ENCODE data around the gene DCAF4.
"Not testable (repeated sequence)": the region's sequence is repeated elsewhere in the genome, so short reads cannot be mapped to it uniquely, and the experiment has no call there.

DCAF4 gene

DNA sequence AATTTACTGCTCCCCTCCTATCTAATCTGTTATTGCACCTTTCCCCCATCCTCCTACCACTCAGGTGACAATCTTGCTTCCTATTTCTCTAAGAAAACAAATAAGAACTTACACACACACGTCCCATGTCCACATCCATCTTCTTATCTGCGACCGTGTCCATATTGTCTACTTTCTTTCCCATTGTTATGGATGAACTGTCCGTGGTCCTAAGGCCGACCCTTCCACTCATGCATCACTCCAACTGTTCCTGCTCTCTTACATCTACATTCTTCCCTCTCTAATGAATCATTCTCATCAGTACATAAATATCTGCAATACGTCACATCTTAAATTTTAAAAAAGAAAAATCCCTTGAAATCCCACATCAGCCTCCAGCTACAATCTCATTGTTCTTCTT, 70.7 kb downstream of the DCAF4 start:
- H3K36me3 Mint-ChIP-seq (ENCODE audit: low read depth): peaks cover 33% of the 10 kb centered on the region
- no peaks in the 10 kb centered on the region for H3K9me3 Mint-ChIP-seq
- no peak overlapping the region for H3K4me3 Mint-ChIP-seq
- no peaks in the 10 kb centered on the region for H3K4me1 Mint-ChIP-seq (ENCODE audit: low read depth)
- no peaks in the 10 kb centered on the region for H3K27me3 Mint-ChIP-seq (ENCODE audit: low read depth)
- H3K27ac Mint-ChIP-seq: no peak overlapping the region

DNA sequence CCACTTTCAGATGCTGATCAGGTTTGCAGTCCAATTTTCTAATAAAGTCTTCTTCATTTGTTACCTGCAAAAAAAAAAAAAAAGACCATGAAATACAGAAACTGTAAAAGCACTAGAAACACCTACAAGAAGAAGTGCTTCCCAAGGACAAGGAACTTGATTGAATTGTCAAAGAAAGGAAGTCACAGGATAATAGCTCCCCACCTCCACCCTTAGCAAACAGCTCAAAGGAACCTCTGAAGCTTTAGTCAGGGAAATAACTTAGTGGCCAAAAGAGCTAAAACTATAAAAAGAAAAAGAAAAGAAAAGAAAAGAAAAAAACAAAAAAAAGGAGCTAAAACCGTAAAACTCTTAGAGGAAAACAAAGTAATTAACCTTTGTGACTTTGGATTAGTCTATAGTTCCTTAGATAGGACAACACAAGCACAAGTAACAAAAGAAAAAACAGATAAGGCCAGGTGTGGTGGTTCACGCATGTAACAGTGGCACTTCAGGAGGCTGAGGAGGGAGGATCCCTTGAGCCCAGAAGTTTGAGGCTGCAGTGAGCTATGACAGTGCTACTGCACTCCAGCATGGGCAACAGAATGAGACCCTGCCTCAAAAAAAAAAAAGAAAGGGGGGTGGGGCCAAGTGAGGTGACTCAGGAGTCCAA, 72.1 kb downstream of the DCAF4 start:
- no peaks in the 10 kb centered on the region for H3K27me3 Mint-ChIP-seq (ENCODE audit: low read depth)
- H3K36me3 Mint-ChIP-seq (ENCODE audit: low read depth): peaks cover 29% of the 10 kb centered on the region
- H3K9me3 Mint-ChIP-seq: no peaks in the 10 kb centered on the region
- H3K4me3 Mint-ChIP-seq: no peak overlapping the region
- H3K4me1 Mint-ChIP-seq (ENCODE audit: low read depth): no peaks in the 10 kb centered on the region
- H3K27ac Mint-ChIP-seq: no peak overlapping the region

DNA sequence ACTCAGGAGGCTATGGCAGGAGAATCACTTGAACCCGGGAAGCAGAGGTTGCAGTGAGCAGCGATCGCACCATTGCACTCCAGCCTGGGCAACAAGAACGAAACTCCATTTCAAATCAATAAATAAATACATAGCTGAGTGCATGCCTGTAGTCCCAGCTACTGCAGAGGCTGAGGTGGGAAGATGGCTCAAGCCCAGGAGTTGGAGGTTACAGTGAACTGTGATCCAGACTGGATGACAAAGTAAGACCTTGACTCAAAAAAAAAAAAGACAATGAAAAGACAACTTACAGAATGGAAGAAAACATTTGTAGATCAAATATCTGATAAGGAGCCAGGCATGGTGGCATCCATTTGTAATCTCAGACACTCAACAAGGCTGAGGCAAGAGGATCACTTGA, 73.1 kb downstream of the DCAF4 start:
- no peaks in the 10 kb centered on the region for H3K27me3 Mint-ChIP-seq (ENCODE audit: low read depth)
- peaks cover 31% of the 10 kb centered on the region for H3K36me3 Mint-ChIP-seq (ENCODE audit: low read depth)
- no peak overlapping the region for H3K27ac Mint-ChIP-seq
- H3K4me3 Mint-ChIP-seq: no peak overlapping the region
- no peaks in the 10 kb centered on the region for H3K9me3 Mint-ChIP-seq
- H3K4me1 Mint-ChIP-seq (ENCODE audit: low read depth): no peaks in the 10 kb centered on the region

GRCh38 chr14:73000073-73000472, 73.8 kb downstream of the DCAF4 start:
- Mint-ChIP-seq H3K4me3 (no peak overlapping the region), H3K27me3 (ENCODE audit: low read depth) (no peaks in the 10 kb centered on the region), H3K27ac (no peak overlapping the region), H3K4me1 (ENCODE audit: low read depth) (no peaks in the 10 kb centered on the region), H3K36me3 (ENCODE audit: low read depth) (peaks cover 31% of the 10 kb centered on the region), H3K9me3 (no peaks in the 10 kb centered on the region)

DNA sequence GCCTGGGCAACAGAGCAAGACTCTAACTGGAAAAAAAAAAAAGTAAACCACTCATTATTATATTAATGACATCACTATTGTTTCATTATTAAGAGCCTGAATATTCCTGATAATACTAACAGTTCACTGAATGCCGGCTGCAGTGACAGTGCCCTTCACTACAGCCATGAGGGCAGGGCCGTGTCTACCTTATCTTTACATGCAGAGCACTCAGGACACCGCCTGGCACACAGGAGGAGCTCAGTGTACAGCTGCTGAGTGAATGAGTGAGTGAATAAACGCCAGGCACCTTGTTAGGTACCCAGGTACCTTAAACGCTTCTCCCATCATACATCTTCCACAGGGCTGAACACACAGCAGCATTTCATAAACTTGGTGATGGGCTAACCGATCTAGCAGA, 77.4 kb downstream of the DCAF4 start:
- Mint-ChIP-seq H3K27ac (no peak overlapping the region), H3K27me3 (ENCODE audit: low read depth) (no peaks in the 10 kb centered on the region), H3K9me3 (no peaks in the 10 kb centered on the region), H3K4me3 (no peak overlapping the region), H3K36me3 (ENCODE audit: low read depth) (peaks cover 12% of the 10 kb centered on the region), H3K4me1 (ENCODE audit: low read depth) (no peaks in the 10 kb centered on the region)

DNA sequence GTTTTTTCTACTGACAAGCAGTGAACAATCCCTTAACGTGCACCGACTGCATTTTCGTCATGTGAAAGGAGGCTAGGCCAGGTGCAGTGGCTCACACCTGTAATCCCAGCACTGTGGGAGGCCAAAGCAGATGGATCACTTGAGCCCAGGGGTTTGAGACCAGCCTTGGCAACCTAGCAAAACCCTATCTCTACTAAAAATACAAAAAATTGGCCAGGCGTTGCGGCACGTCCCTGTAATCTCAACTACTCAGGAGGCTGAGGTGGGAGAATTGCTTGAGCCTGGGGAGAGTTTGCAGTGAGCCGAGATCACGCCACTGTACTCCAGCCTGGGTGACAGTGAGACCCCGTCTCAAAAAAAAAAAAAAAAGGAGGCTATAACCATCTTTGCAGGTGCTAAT, 78.4 kb downstream of the DCAF4 start:
- not testable (repeated sequence) for H3K27ac Mint-ChIP-seq; H3K9me3 Mint-ChIP-seq; H3K27me3 Mint-ChIP-seq (ENCODE audit: low read depth); H3K4me1 Mint-ChIP-seq (ENCODE audit: low read depth); H3K4me3 Mint-ChIP-seq
- peaks cover 20% of the 10 kb centered on the region for H3K36me3 Mint-ChIP-seq (ENCODE audit: low read depth)

- peaks cover 2% of the 10 kb centered on the region for H3K4me1 Mint-ChIP-seq (ENCODE audit: low read depth)
- H3K36me3 Mint-ChIP-seq (ENCODE audit: low read depth): peaks cover 25% of the 10 kb centered on the region
- no peak overlapping the region for H3K4me3 Mint-ChIP-seq
- H3K27ac Mint-ChIP-seq: no peak overlapping the region
- no peaks in the 10 kb centered on the region for H3K27me3 Mint-ChIP-seq (ENCODE audit: low read depth)
- no peaks in the 10 kb centered on the region for H3K9me3 Mint-ChIP-seq
These were observed 81.6 kb downstream of the DCAF4 start for GRCh38 chr14:73007835-73008234.

- H3K36me3 Mint-ChIP-seq (ENCODE audit: low read depth): peaks cover 28% of the 10 kb centered on the region
- no peaks in the 10 kb centered on the region for H3K27me3 Mint-ChIP-seq (ENCODE audit: low read depth)
- H3K4me1 Mint-ChIP-seq (ENCODE audit: low read depth): peaks cover 2% of the 10 kb centered on the region
- no peaks in the 10 kb centered on the region for H3K9me3 Mint-ChIP-seq
- no peak overlapping the region for H3K27ac Mint-ChIP-seq
- H3K4me3 Mint-ChIP-seq: no peak overlapping the region
These were observed 82.2 kb downstream of the DCAF4 start for GRCh38 chr14:73008501-73008900.

All from T-helper 1 cell treated with Interleukin-12 subunit alpha and Interleukin-12 subunit beta and Interleukin-4 antibody, amounts not matched to agents 30 μg/mL and 1 μg/mL, for 36 hours (primary cell).